ENCODE data around the gene PDGFRB. TPM values are rescaled to one million over a fixed set of nuclear protein-coding genes. Genes with fewer than 3 reads are reported as not detected.

Gene PDGFRB
- polyA plus RNA-seq, 1 donor from 2014 or later, result not detected

- Histone ChIP-seq H3K27me3 (ENCODE audit: insufficient read depth, low read depth, low read length) (no peaks in the 10 kb centered on the region), H3K9me3 (ENCODE audit: low read length) (no peaks in the 10 kb centered on the region), H3K9me2 (ENCODE audit: insufficient read depth, low read length) (no peaks in the 10 kb centered on the region), H3K9ac (ENCODE audit: low read length) (no peak overlapping the region), H2AFZ (ENCODE audit: low read depth, low read length) (no peak overlapping the region), H3K27ac (ENCODE audit: low read length) (no peak overlapping the region), H3K4me2 (ENCODE audit: low read length) (no peak overlapping the region), H3K79me2 (replicated peaks; ENCODE audit: insufficient read depth, low read length) (no peaks in the 10 kb centered on the region), H3K36me3 (ENCODE audit: insufficient read depth, low read length) (no peaks in the 10 kb centered on the region), H3F3A (ENCODE audit: insufficient read depth, low read length, poor library complexity, severe bottlenecking) (no peaks in the 10 kb centered on the region), H4K20me1 (ENCODE audit: insufficient read depth) (no peaks in the 10 kb centered on the region), H3K4me3 (ENCODE audit: low read length) (no peak overlapping the region)
- no peak for TF ChIP-seq EZH2 (IDR thresholded peaks at IDR 0.05; ENCODE audit: borderline replicate concordance, insufficient read depth, low read length, poor library complexity, severe bottlenecking)
- no peak for TF ChIP-seq TAF1 (IDR thresholded peaks at IDR 0.05; ENCODE audit: low read depth)
- no peak for TF ChIP-seq CTCF (IDR thresholded peaks at IDR 0.05; ENCODE audit: poor library complexity, severe bottlenecking)
- no peak for TF ChIP-seq POLR2AphosphoS5 (IDR thresholded peaks at IDR 0.05)
These were observed 21.3 kb upstream of the PDGFRB start for GRCh38 chr5:150176745-150177477.

DNA sequence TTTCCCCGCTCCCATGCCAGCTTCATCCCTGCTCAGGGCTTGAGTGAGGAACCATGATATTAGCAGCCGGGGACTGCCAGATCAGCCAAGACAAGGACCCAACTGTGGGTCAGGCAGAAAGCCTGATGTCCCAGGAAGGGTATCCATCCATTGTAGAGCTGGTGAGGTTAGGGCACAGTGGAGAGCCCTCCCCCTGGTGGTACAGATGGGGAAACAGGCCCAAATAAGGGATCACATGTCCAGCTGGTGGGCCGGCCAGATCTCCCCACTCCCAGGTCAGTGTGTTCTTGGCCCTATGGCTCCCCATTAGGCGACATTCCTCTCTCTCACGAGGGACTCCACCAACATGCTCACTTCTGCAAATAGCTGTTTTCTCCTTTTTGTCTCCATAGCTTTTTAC, 19.9 kb upstream of the PDGFRB start:
- Histone ChIP-seq H3K27ac (ENCODE audit: low read length) (no peak overlapping the region), H3K36me3 (ENCODE audit: insufficient read depth, low read length) (no peaks in the 10 kb centered on the region), H4K20me1 (ENCODE audit: insufficient read depth) (no peaks in the 10 kb centered on the region), H3K4me3 (ENCODE audit: low read length) (no peak overlapping the region), H3K9me3 (ENCODE audit: low read length) (no peaks in the 10 kb centered on the region), H2AFZ (ENCODE audit: low read depth, low read length) (no peak overlapping the region), H3K9me2 (ENCODE audit: insufficient read depth, low read length) (no peaks in the 10 kb centered on the region), H3K79me2 (replicated peaks; ENCODE audit: insufficient read depth, low read length) (no peaks in the 10 kb centered on the region), H3K4me2 (ENCODE audit: low read length) (no peak overlapping the region), H3F3A (ENCODE audit: insufficient read depth, low read length, poor library complexity, severe bottlenecking) (no peaks in the 10 kb centered on the region), H3K27me3 (ENCODE audit: insufficient read depth, low read depth, low read length) (no peaks in the 10 kb centered on the region), H3K9ac (ENCODE audit: low read length) (no peak overlapping the region)
- TF ChIP-seq SMC3 (conservative IDR thresholded peaks at IDR 0.05; ENCODE audit: poor library complexity) (no peak), POLR2AphosphoS5 (IDR thresholded peaks at IDR 0.05) (no peak), RAD21 (conservative IDR thresholded peaks at IDR 0.05) (no peak), MXI1 (conservative IDR thresholded peaks at IDR 0.05; ENCODE audit: poor library complexity, severe bottlenecking) (no peak)

GRCh38 chr5:150175076-150175475, 19.4 kb upstream of the PDGFRB start:
- H3F3A ChIP-seq (ENCODE audit: insufficient read depth, low read length, poor library complexity, severe bottlenecking), result no peaks in the 10 kb centered on the region
- H4K20me1 ChIP-seq (ENCODE audit: insufficient read depth), result no peaks in the 10 kb centered on the region
- H3K27me3 ChIP-seq (ENCODE audit: insufficient read depth, low read depth, low read length), result no peaks in the 10 kb centered on the region
- no peaks in the 10 kb centered on the region for H3K36me3 ChIP-seq (ENCODE audit: insufficient read depth, low read length)
- no peak overlapping the region for H3K9ac ChIP-seq (ENCODE audit: low read length)
- H2AFZ ChIP-seq (ENCODE audit: low read depth, low read length), result no peak overlapping the region
- H3K9me2 ChIP-seq (ENCODE audit: insufficient read depth, low read length), result no peaks in the 10 kb centered on the region
- no peaks in the 10 kb centered on the region for H3K9me3 ChIP-seq (ENCODE audit: low read length)
- H3K4me3 ChIP-seq (ENCODE audit: low read length), result no peak overlapping the region
- H3K4me2 ChIP-seq (ENCODE audit: low read length), result no peak overlapping the region
- TF ChIP-seq EZH2 (IDR thresholded peaks at IDR 0.05; ENCODE audit: borderline replicate concordance, insufficient read depth, low read length, poor library complexity, severe bottlenecking) (no peak), POLR2AphosphoS5 (IDR thresholded peaks at IDR 0.05) (no peak), EP300 (conservative IDR thresholded peaks at IDR 0.05; ENCODE audit: poor library complexity, severe bottlenecking) (no peak), TAF1 (IDR thresholded peaks at IDR 0.05; ENCODE audit: low read depth) (no peak), CTCF (IDR thresholded peaks at IDR 0.05; ENCODE audit: poor library complexity, severe bottlenecking) (no peak), MXI1 (conservative IDR thresholded peaks at IDR 0.05; ENCODE audit: poor library complexity, severe bottlenecking) (no peak), RAD21 (conservative IDR thresholded peaks at IDR 0.05) (no peak), SMC3 (conservative IDR thresholded peaks at IDR 0.05; ENCODE audit: poor library complexity) (no peak)
- no peaks in the 10 kb centered on the region for H3K79me2 ChIP-seq (replicated peaks; ENCODE audit: insufficient read depth, low read length)
- no peak overlapping the region for H3K27ac ChIP-seq (ENCODE audit: low read length)

Data from neural cell (in vitro differentiated cells).